Measurements from ENCODE around the gene GULP1. TPM values are rescaled to one million over a fixed set of nuclear protein-coding genes. Genes with fewer than 3 reads are reported as not detected.

The GULP1 gene
- total and polyA plus RNA-seq, 11 donors: 1.1 to 8.3 (median 4.7) TPM

- ATAC-seq (no peak), DNase-seq (no peak)
- no peaks in the 10 kb centered on the region for H3K36me3 ChIP-seq
- no peak overlapping the region for H3K27ac ChIP-seq
- TF ChIP-seq POLR2A (IDR thresholded peaks at IDR 0.05) (no peak), CTCF (IDR thresholded peaks at IDR 0.05) (no peak)
- 90 to 96% (median 93%) methylated on average over 10 of the region's 10 CpGs for WGBS, 4 donors
- no peaks in the 10 kb centered on the region for H3K9me3 ChIP-seq
- H3K4me3 ChIP-seq: no peak overlapping the region
- no peaks in the 10 kb centered on the region for H3K27me3 ChIP-seq
- H3K4me1 ChIP-seq: no peaks in the 10 kb centered on the region
- intact Hi-C loops (cut with DNase I): no loop called here
Observed at GRCh38 chr2:188276255-188276654, 15.4 kb upstream of the GULP1 start.

DNA sequence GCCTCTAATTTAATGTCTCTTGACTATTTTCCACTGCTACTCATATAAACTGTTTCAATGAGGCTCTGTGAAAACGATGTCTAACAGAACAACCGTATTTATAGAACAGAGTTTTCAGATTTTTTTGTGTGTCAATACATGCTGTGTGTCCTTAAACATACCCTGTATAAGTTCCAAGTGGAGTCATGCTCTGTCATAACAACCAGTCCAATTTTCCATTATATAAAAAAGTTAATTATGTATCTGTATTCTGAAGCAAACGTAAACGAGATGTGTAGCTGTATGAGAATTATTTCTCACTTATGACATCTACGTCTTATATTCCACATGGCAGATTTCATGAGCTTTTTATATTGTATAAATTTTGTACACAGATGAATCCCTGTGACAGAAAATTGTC, 13.9 kb upstream of the GULP1 start:
- Histone ChIP-seq H3K9me3 (peaks cover 0 to 2% (median 0%) of the 10 kb centered on the region in 12 donors), H3K4me1 (no peaks in the 10 kb centered on the region), H3K27me3 (no peaks in the 10 kb centered on the region), H3K36me3 (no peaks in the 10 kb centered on the region), H3K4me3 (no peak overlapping the region), H3K27ac (no peak overlapping the region)
- DNase-seq (no peak), ATAC-seq (no peak)
- no peak for TF ChIP-seq CTCF (IDR thresholded peaks at IDR 0.05)
- no peak for TF ChIP-seq POLR2A (IDR thresholded peaks at IDR 0.05)
- intact Hi-C loops (cut with DNase I): no loop called here
- WGBS, 4 donors: 88 to 93% (median 90%) methylated on average over 5 of the region's 5 CpGs

GRCh38 chr2:188278388-188279092, 13.1 kb upstream of the GULP1 start:
- TF ChIP-seq POLR2A (IDR thresholded peaks at IDR 0.05) (no peak), CTCF (IDR thresholded peaks at IDR 0.05) (no peak)
- 55 to 63% (median 61%) methylated on average over 11 of the region's 11 CpGs for WGBS, 4 donors
- ATAC-seq: no peak
- Histone ChIP-seq H3K9me3 (peaks cover 0 to 7% (median 0%) of the 10 kb centered on the region in 12 donors), H3K4me1 (no peaks in the 10 kb centered on the region), H3K27ac (no peak overlapping the region), H3K4me3 (no peak overlapping the region), H3K36me3 (no peaks in the 10 kb centered on the region), H3K27me3 (no peaks in the 10 kb centered on the region)
- intact Hi-C loops (cut with DNase I): no loop called here
- DNase-seq: no peak

GRCh38 chr2:188279093-188279445, 12.6 kb upstream of the GULP1 start:
- 19 to 38% (median 33%) methylated on average over 2 of the region's 2 CpGs for WGBS, 4 donors
- intact Hi-C loops (cut with DNase I): no loop called here
- DNase-seq: no peak
- Histone ChIP-seq H3K4me1 (no peaks in the 10 kb centered on the region), H3K27me3 (no peaks in the 10 kb centered on the region), H3K9me3 (peaks cover 0 to 7% (median 0%) of the 10 kb centered on the region in 12 donors), H3K4me3 (no peak overlapping the region), H3K27ac (no peak overlapping the region), H3K36me3 (no peaks in the 10 kb centered on the region)
- TF ChIP-seq CTCF (IDR thresholded peaks at IDR 0.05) (no peak), POLR2A (IDR thresholded peaks at IDR 0.05) (no peak)
- ATAC-seq: no peak
